B cell (primary cell): Measurements from ENCODE around the gene IP6K2. TPM values are rescaled to one million over a fixed set of nuclear protein-coding genes. Genes with fewer than 3 reads are reported as not detected.

Experiments used
- ATAC-seq: fragments of 200-7000 bp; cut with Tn5 transposase; one replicate; pipeline ENCODE4 v1.10.0; 2021; ENCODE audit warnings: low read depth, mild to moderate bottlenecking, moderate number of reproducible peaks, moderate library complexity
- CTCF ChIA-PET: fragments of 350-600 bp; sonication (Branson Sonifier 250); formaldehyde crosslinking; loops from one replicate; lab custom pipeline; 2021; ENCODE audit warnings: antibody characterized with exemption, inconsistent platforms; lab: Charles Lee
- POLR2A ChIA-PET: fragments of 350-600 bp; sonication (Branson Sonifier 250); formaldehyde crosslinking; loops from one replicate; lab custom pipeline; 2021; ENCODE audit warnings: antibody characterized with exemption; lab: Charles Lee
- DNase-seq: peaks from one replicate; pipeline ENCODE4 v3.0.0; 2013
- H2AFZ ChIP-seq: 2 replicates; pipeline ENCODE4 v1.6.1; 2012; ENCODE audit warnings: mild to moderate bottlenecking, low read depth, low read length; ENCODE audit not compliant: insufficient read depth, poor library complexity, severe bottlenecking
- H3K27ac ChIP-seq, 2 donors: 1 replicate in 1 of 2; 2 replicates in 1 of 2; pipeline ENCODE4 v1.5.1; 2012 to 2013; ENCODE audit warnings: low read length in 2 of 2, mild to moderate bottlenecking in 2 of 2, moderate library complexity in 1 of 2
- H3K27me3 ChIP-seq, 4 experiments: fragments of 200-600 bp in 1 of 4; sonication (generic) in 1 of 4; replicated peaks in 1 of 4; 1 replicate in 2 of 4; 2 replicates in 2 of 4; pipeline versions ENCODE4 v1.6.1 to v1.7.0; 2013 to 2016; ENCODE audit warnings: low read length in 3 of 4, mild to moderate bottlenecking in 2 of 4, mixed read lengths in 1 of 4, moderate library complexity in 1 of 4; ENCODE audit not compliant: insufficient read depth in 4 of 4, control insufficient read depth in 3 of 4; ENCODE audit errors: control extremely low read depth in 1 of 4
- H3K36me3 ChIP-seq, 2 experiments: replicated peaks in 1 of 2; 1 replicate in 1 of 2; 2 replicates in 1 of 2; pipeline versions ENCODE4 v1.6.1 to v1.7.1; 2013; ENCODE audit warnings: low read length in 1 of 2; ENCODE audit not compliant: insufficient read depth in 2 of 2, control insufficient read depth in 1 of 2; ENCODE audit errors: control extremely low read depth in 1 of 2, extremely low read depth in 1 of 2
- H3K4me1 ChIP-seq, 2 donors: fragments of 200-600 bp in 1 of 2; sonication (generic) in 1 of 2; 1 replicate in 1 of 2; 2 replicates in 1 of 2; pipeline versions ENCODE4 v1.5.1 to v1.6.1; 2013 to 2017; ENCODE audit warnings: low read length in 2 of 2; ENCODE audit not compliant: control insufficient read depth in 2 of 2, insufficient read depth in 2 of 2
- H3K4me2 ChIP-seq: replicated peaks from 2 replicates; pipeline ENCODE3; 2012; ENCODE audit warnings: mild to moderate bottlenecking, low read depth, low read length; ENCODE audit not compliant: poor library complexity, severe bottlenecking
- H3K4me3 ChIP-seq, 5 experiments: fragments of 200-600 bp in 1 of 5; sonication (generic) in 1 of 5; 1 replicate in 3 of 5; 2 replicates in 2 of 5; pipeline versions ENCODE4 v1.5.1 to v1.7.0; 2011 to 2016; ENCODE audit warnings: low read length in 4 of 5, mild to moderate bottlenecking in 4 of 5, low read depth in 2 of 5, control low read depth in 1 of 5, moderate library complexity in 1 of 5; ENCODE audit not compliant: insufficient read depth in 1 of 5; ENCODE audit errors: control extremely low read depth in 1 of 5, extremely low read depth in 1 of 5
- H3K79me2 ChIP-seq: fragments of 200-600 bp; sonication (generic); one replicate; pipeline ENCODE4 v1.6.0; 2016; ENCODE audit warnings: low read length; ENCODE audit not compliant: control insufficient read depth, insufficient read depth
- H3K9ac ChIP-seq: fragments of 200-600 bp; sonication (generic); 2 replicates; pipeline ENCODE4 v1.6.1; 2017; ENCODE audit warnings: mild to moderate bottlenecking, low read length, moderate library complexity
- H3K9me3 ChIP-seq, 3 donors: one replicate each; pipeline versions ENCODE4 v1.6.1 to v1.7.1; 2013; ENCODE audit warnings: low read length in 2 of 3; ENCODE audit not compliant: control insufficient read depth in 2 of 3, insufficient read depth in 1 of 3; ENCODE audit errors: control extremely low read depth in 1 of 3
- H4K20me1 ChIP-seq: 2 replicates; pipeline ENCODE4 v1.6.0; 2012; ENCODE audit warnings: mild to moderate bottlenecking, low read length; ENCODE audit not compliant: insufficient read depth, control insufficient read depth, poor library complexity, severe bottlenecking
- H3K27ac Mint-ChIP-seq: one replicate; pipeline ENCODE4 v1.8.0; 2021; ENCODE audit warnings: mixed read lengths
- H3K27me3 Mint-ChIP-seq: one replicate; pipeline ENCODE4 v1.8.0; 2021; ENCODE audit warnings: mixed read lengths
- H3K4me1 Mint-ChIP-seq: one replicate; pipeline ENCODE4 v1.8.0; 2021; ENCODE audit warnings: mixed read lengths
- H3K4me3 Mint-ChIP-seq: one replicate; pipeline ENCODE4 v1.8.0; 2021; ENCODE audit warnings: mixed read lengths
- H3K9me3 Mint-ChIP-seq: one replicate; pipeline ENCODE4 v1.8.0; 2022; ENCODE audit warnings: mixed read lengths; ENCODE audit not compliant: insufficient read depth
- CTCF ChIP-seq: fragments of 200-600 bp; IDR thresholded peaks from one replicate; pipeline ENCODE4 v1.8.0; 2022; ENCODE audit warnings: antibody characterized with exemption, mild to moderate bottlenecking
- EZH2 ChIP-seq: IDR thresholded peaks from 2 replicates; pipeline ENCODE4 v1.6.1; 2012; ENCODE audit warnings: borderline replicate concordance, low read depth, mild to moderate bottlenecking, moderate library complexity, low read length; ENCODE audit not compliant: insufficient read depth, poor library complexity, severe bottlenecking
- WGBS: methylation state at CpG from one replicate; pipeline ENCODE4 v1.1.5; 2013; ENCODE audit warnings: missing lambda C conversion rate; ENCODE audit not compliant: insufficient coverage; 5-methylcytosine and 5-hydroxymethylcytosine counted together
- intact Hi-C: fragments of 100-400 bp; cut with micrococcal nuclease; formaldehyde crosslinking; loops from one replicate; pipeline ENCODE4 v1.10.0; 2022
- polyA plus RNA-seq: library from polyadenylated mRNA; depleted of rRNA; stranded (reverse); fragments of >200 nt; gene quantifications from 2 replicates; pipeline ENCODE4 v1.2.3, GENCODE V29; 2012
- total RNA-seq, 2 donors: library from RNA; stranded (reverse); fragments of 120-200 nt in 1 of 2; gene quantifications; 1 replicate in 1 of 2; 2 replicates in 1 of 2; pipeline versions ENCODE4 v1.2.3 to v1.2.4, GENCODE V29; 2013 to 2022

IP6K2 gene
- total and polyA plus RNA-seq, 2 donors (not counting 1 experiment from before 2014, with no cell fraction given) = 132 to 140 TPM

DNA sequence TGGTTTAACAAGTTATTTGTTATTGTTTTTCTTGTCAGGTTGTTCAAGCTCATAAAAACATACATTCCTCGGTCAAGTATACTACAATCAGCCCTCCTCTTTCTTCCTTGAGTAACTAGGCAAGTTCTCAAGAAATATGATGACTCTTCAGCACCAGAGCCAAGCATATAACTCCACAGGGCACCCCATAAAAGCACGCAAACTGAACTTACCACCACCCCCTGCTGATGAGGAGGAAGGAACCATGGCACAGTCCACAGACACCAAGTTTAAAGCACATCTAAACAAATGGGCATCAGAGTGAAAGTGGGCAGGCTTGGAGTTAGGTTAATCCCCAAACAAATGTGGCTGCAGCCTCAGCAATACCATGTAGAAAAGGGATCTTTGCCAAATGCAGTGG lies 5.3 kb downstream of the IP6K2 start:
- no peak overlapping the region for H3K4me2 ChIP-seq
- no peak overlapping the region for H3K9ac ChIP-seq
- no peak for DNase-seq
- H3K36me3 ChIP-seq = peaks cover 8 to 50% of the 10 kb centered on the region in 2 experiments
- H3K79me2 ChIP-seq = peaks cover 98% of the 10 kb centered on the region
- no peaks in the 10 kb centered on the region for H3K9me3 ChIP-seq
- no peak for TF ChIP-seq EZH2
- TF ChIP-seq CTCF = no peak
- Mint-ChIP-seq H3K9me3 (no peaks in the 10 kb centered on the region), H3K27ac (peak overlapping the region; percentile 10), H3K27me3 (no peaks in the 10 kb centered on the region), H3K4me1 (peaks cover 57% of the 10 kb centered on the region), H3K4me3 (no peak overlapping the region)
- H4K20me1 ChIP-seq = peaks cover 51% of the 10 kb centered on the region
- no peak overlapping the region for H3K27ac ChIP-seq
- intact Hi-C loops = loop anchor here (10.0 kb wide), 1 partner anchor 313 kb away; the partner anchor contains the start of genes IMPDH2 and NDUFAF3
- no peak overlapping the region for H2AFZ ChIP-seq
- ChIA-PET POLR2A (no interaction called here), CTCF (no interaction called here)
- no peak overlapping the region for H3K4me3 ChIP-seq
- ATAC-seq = no peak
- peaks cover 21 to 22% of the 10 kb centered on the region in 2 donors for H3K4me1 ChIP-seq
- no peaks in the 10 kb centered on the region for H3K27me3 ChIP-seq
- 100% methylated on average over 1 of the region's 2 CpGs for WGBS

DNA sequence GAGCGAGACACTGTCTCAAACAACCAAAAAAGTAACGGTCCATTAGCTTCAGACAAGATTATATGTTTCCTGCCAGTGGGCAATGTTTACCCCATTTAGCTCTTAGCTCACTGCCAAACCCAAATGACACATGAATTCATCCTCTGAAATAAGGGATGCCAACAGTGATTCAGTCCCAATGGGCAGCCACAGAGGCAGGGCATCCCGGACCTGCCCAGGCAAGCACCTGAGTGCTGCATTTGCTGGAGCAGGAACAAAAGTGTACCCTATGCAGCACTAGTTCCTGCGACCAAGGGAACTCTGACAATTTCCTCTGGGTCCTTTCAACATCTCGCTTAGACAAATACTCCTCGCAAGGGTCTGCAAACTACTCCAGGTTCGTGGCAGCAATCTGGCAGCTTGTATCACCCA lies 8.0 kb downstream of the IP6K2 start:
- no peak overlapping the region for H3K4me3 Mint-ChIP-seq
- Histone ChIP-seq H3K27me3 (no peaks in the 10 kb centered on the region), H3K4me2 (no peak overlapping the region), H3K27ac (no peak overlapping the region), H3K4me3 (no peak overlapping the region), H4K20me1 (peaks cover 76% of the 10 kb centered on the region), H3K9ac (no peak overlapping the region), H2AFZ (no peak overlapping the region), H3K4me1 (peaks cover 9 to 11% of the 10 kb centered on the region in 2 donors), H3K9me3 (no peaks in the 10 kb centered on the region), H3K36me3 (peaks cover 10 to 54% of the 10 kb centered on the region in 2 experiments), H3K79me2 (peaks cover 98% of the 10 kb centered on the region)
- DNase-seq (no peak), ATAC-seq (no peak)
- WGBS = 89% methylated on average over 6 of the region's 7 CpGs
- H3K4me1 Mint-ChIP-seq = peaks cover 38% of the 10 kb centered on the region
- POLR2A ChIA-PET = no interaction called here
- CTCF ChIA-PET = interaction anchor here (0.7 to 0.8 kb wide), 2 partner anchors 8 to 31 kb away, joined by 3 read pairs; partner anchors contain the start of gene IP6K2
- H3K9me3 Mint-ChIP-seq = no peaks in the 10 kb centered on the region
- H3K27me3 Mint-ChIP-seq = no peaks in the 10 kb centered on the region
- intact Hi-C loops = no loop called here
- no peak for TF ChIP-seq EZH2
- no peak for TF ChIP-seq CTCF
- H3K27ac Mint-ChIP-seq = peak overlapping the region; percentile 32
